NCI-H2107 treated with DMSO at 0.1 percent for 48 hours (cell line): ENCODE measurements around the gene KRTAP4-11.
"Not testable (repeated sequence)": the region's sequence is repeated elsewhere in the genome, so short reads cannot be mapped to it uniquely, and the experiment has no call there.

Source experiments
- DNase-seq: peaks from one replicate; lab custom pipeline; 2025; ENCODE audit not compliant: unreplicated experiment; lab: John Stamatoyannopoulos, UW

KRTAP4-11 gene

DNA sequence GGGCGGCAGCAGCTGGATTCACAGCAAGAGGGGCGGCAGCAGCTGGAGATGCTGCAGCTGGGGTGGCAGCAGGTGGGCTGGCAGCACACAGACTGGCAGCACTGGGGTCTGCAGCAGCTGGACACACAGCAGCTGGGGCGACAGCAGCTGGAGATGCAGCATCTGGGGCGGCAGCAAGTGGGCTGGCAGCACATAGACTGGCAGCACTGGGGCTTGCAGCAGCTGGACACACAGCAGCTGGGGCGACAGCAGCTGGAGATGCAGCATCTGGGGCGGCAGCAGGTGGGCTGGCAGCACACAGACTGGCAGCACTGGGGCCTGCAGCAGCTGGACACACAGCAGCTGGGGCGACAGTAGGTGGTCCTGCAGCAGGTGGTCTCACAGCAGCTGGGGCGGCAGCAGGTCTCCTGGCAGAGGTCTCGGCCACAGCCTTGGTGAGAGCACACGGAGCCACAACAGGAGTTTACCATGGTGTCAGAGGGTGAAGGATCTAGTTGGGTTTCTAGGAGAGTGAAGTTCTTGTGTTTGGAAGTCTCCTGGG is at the start of gene KRTAP4-11:
KRTAP4-11 (minus strand) TSS at position 528 of the 541 bp plus-strand sequence; CDS start at position 470, 58 bp downstream.
- DNase-seq = not testable (repeated sequence)

DNA sequence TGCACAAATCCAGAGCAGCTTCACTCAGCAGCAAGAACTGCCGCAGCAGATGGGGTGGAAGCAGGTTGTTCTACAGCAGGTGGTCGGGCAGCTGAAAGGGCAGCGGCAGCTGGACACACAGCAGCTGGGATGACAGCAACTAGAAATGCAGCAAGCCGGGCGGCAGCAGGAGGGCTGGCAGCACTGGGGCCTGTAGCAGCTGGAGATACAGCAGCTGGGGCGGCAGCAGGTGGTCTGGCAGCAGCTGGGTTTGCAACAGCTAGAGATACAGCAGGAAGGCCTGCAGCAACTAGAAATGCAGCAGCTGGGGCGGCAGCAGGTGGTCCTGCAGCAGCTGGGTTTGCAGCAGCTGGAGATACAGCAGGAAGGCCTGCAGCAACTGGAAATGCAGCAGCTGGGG is 49.4 kb upstream of the KRTAP4-11 start:
- DNase-seq = no peak

DNA sequence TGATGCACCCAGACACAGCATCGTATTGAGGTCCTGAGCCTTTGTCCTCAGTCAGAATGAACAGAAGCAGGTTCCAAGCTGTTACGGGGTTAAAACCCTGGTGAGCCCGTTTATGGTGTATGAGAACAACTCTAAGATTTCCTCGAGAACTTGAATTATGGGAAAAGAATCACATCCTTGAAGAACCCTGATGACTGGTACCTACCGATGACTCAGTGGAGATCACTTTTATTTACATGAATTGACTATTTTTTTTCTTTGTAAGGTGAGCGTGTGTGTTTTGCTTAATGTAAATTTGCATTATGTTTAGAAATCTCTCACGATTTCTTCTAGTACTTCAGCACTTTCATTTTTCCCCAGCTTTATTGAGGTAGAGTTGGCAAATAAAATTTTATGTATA is 45.7 kb upstream of the KRTAP4-11 start:
- no peak for DNase-seq

DNA sequence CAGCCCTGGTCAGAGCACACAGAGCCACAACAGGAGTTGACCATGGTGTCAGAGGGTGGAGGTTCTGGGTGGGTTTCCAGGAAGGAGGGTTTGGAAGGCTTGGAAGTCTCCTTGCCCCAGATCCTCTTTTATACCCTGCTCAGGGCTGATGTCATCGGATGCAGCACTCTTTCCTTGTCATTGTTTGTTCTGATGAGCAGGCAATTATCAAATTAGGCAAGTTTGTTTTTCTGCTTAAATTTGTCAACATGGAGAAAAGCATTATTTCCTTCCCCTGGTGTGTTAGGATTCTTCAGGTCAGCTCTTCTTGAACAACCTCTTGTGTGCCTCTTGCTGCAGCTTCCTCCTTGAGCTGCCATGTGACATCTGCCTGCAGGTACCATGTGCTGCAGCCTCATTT is 42.5 kb upstream of the KRTAP4-11 start, which contains the start of gene KRTAP4-4:
KRTAP4-4 (minus strand) TSS at position 101 of the 400 bp plus-strand sequence; CDS start at position 44, 57 bp downstream.
- DNase-seq = no peak

DNA sequence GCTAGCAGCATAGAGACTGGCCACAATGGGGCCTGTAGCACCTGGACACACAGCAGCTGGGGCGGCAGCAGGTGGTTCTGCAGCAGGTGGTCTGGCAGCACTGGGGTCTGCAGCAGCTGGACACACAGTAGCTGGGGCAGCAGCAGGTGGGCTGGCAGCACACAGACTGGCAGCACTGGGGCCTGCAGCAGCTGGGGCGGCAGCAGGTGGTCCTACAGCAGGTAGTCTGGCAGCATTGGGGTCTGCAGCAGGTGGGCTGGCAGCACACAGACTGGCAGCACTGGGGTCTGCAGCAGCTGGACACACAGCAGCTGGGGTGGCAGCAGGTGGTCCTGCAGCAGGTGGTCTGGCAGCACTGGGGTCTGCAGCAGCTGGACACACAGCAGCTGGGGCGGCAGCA is 42.0 kb upstream of the KRTAP4-11 start:
- DNase-seq = not testable (repeated sequence)

DNA sequence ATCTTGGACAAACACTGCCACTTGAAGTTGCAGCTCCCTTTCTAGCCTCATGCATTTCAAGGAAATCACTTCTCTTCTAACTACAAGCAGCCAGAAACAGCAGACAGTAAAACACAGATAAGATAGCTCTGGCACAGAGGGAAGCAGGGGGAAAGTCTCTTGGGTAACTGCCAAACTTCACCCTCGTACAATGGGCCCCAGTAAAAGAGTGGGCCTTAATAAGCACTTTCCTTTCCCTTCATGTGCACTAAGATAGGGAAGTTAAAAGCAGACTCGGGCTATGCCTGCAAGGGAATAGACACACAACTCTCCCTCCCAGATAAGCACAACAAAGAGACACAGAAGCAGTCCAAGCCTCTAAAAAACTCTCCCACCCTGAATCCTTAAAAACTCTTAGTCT is 35.7 kb upstream of the KRTAP4-11 start:
- no peak for DNase-seq

DNA sequence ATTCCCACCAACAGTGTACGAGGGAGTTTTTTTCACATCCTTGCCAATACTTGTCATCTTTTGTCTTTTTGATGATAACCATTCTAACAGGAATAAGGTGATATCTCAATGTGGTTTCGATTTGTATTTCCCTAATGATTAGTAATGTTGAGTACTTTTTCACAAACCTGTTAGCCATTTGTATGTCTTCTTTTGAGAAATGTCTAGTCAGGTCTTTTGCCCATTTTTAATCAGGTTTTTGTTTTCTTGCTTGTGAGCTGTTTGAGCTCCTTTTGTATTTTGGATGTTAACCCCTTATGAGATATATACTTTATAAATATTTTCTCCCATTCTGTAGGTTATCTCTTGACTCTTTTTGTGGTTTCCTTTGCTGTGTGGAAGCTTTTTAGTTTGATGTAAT is 33.4 kb upstream of the KRTAP4-11 start:
- no peak for DNase-seq

DNA sequence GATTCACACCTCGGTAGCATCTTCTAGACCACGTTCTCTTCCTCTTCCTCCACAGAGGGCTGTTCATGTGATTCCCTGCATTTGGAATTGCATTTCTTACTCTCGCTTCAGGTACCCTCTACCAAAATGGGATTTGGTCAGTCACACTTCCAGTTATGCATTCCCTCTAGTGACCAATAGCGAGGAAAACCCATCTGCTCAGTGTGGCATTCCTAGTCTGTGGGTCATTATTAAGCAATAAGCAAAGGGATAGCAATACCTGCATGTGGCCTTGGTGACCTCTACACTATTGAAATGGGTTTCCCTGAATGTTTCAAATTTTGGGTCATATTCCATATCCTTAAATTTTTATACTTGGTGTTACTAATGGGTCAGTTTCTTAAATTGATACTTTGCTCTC is 31.9 kb upstream of the KRTAP4-11 start:
- no peak for DNase-seq

DNA sequence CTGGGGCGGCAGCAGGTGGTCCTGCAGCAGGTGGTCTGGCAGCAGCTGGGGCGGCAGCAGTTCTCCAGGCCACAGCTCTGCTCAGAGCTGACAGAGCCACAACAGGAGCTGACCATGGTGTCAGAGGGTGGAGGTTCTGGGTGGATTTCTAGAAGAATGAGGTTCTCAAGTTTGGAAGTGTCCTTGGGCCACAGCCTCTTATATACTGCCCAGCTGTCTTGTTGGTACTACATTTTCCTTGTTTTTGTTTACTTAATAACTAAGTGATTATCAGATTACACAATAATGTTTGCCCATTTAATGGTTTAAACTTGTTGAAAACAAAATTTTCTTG is 31.4 kb upstream of the KRTAP4-11 start, which contains the start of gene KRTAP4-5:
KRTAP4-5 (minus strand) TSS at position 174 of the 334 bp plus-strand sequence; CDS start at position 116, 58 bp downstream.
- DNase-seq = no peak

DNA sequence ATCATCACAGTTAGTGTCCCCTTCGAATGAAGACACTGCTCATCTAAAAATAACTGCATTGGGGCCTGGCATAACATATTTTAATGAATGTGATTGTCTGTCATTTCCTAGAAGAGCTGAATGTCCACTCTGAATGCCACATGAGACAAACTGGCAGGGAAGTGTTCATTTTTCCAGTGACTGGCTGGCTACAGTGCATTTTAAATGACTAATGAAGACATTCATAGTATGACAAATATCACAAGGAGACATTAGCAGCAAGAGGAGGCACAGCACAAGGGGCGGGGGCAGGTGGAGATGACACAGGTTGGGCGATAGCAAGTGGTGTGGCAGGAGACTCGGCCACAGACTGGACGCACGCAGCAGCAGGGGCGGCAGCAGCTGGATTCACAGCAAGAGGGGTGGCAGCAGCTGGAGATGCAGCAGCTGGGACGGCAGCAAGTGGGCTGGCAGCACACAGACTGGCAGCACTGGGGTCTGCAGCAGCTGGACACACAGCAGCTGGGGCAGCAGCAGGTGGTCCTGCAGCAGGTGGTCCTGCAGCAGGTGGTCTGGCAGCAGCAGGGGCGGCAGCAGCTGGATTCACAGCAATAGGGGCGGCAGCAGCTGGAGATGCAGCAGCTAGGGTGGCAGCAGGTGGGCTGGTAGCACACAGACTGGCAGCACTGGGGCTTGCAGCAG is 30.9 kb upstream of the KRTAP4-11 start:
- DNase-seq = not testable (repeated sequence)

DNA sequence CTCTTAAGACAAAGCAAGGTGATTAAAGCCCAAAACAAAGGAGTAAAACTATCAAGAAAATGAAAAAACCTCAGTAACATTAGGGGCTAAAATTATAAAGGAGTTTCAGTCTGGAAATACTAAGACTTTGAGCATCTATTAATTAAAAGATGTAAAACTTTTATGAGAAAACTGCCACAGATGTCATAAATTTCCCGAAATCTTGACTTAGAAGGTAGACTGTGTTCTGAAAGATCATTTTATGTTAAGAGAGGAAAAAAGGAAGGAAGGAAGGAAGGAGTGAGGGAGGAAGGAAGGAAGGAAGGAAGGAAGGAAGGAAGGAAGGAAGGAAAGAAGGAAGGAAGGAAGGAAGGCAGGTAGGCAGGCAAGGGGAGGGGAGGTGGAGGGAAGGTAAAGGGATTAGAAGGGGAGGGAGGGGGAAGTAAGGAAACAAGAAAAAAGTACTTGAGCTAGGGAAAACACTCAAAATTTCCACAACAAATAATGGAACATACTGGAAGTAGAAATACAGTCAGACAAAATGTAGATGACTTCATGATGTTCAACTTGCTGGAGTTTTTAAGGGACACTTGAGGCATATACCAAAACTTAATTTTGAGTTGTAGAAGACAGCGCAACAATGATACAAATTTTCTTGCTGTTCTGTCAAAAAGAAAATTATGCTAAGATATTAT is 29.5 kb upstream of the KRTAP4-11 start:
- DNase-seq = no peak

DNA sequence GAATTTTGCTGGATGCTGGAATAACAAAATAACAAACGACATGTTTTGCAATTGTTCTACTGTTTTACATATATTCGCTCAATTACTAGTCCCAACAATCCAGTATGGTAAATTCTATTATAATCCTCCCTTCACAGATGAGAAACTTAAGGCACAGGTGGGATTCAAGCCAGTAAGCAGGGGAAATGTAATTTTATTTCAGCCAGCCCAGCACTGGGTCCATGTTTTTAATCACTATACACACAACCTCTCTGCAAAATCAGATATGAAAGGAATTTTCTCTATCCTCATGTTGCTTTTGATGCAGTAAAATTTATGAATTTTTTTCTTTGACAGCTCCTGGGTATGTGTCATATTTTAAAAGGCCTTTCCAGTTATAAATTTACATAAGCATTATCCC is 27.1 kb upstream of the KRTAP4-11 start:
- no peak for DNase-seq

DNA sequence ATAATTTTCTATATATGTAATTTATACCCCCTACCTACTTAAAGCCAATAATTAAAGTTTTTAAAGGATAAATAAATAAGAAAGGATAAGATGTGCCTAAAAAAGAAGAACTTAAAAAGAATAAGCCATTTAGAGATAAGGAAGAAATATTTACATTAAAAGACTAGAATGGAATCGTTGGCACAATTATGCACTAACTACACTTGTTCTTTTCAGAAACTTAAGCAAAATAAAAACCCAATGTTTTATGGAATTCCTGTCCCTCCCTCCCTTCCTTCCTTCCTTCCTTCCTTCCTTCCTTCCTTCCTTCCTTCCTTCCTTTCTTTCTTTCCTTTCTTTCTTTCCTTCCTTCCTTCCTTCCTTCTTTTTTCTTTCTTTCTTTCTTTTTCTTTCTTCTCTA is 26.7 kb upstream of the KRTAP4-11 start:
- no peak for DNase-seq

DNA sequence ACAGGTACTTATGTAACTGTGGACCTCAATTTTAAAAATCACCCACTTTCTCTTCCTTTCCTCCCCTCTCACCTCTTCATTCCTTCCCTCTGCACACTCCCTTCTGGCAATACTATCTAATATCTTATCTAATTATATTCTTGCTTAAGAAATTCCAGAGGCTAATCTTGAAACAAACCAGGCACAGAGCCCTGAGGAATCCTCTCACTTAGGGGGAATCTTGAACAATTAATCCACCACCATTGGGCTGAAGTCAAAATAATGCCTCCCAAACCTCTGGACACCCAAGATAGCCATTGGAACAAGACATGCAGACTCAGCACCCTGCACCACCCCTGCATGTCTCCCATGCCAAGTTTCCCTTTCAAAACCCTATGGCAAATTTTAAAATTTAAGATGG is 23.2 kb upstream of the KRTAP4-11 start:
- no peak for DNase-seq

DNA sequence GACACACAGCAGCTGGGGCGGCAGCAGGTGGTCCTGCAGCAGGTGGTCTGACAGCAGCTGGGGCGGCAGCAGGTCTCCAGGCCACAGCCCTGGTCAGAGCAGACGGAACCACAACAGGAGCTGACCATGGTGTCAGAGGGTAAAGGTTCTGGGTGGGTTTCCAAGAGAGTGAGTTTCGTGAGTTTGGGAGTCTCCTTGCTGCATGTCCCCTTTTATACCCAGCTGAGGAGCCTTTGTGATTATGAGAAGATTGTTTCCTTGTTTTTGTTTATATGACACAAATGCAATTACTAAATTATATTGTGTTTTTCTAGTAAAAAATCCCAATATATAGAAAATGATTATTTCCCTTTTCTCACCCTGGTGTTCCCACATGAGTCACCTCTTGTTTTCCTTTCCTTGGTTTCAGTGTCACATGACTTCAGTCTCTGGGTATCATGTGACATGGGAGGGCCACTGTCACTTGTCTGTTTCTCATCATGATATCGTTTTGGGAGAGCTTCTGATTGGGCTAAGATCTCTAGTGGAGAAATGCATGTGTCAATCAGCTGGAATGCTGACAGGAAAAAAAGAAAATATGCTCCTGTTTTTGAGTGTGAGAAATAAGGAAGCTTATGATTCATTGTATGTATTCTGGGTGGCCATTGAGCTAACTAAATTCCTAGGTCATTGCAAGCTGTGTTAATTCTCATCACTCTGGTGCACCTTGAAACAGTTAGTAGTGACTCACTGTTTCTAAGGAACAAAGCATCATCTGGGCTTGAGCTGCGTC is 22.4 kb upstream of the KRTAP4-11 start, which contains the start of gene KRTAP4-6:
KRTAP4-6 (minus strand) TSS at position 185 of the 772 bp plus-strand sequence; CDS start at position 128, 57 bp downstream.
- no peak for DNase-seq

DNA sequence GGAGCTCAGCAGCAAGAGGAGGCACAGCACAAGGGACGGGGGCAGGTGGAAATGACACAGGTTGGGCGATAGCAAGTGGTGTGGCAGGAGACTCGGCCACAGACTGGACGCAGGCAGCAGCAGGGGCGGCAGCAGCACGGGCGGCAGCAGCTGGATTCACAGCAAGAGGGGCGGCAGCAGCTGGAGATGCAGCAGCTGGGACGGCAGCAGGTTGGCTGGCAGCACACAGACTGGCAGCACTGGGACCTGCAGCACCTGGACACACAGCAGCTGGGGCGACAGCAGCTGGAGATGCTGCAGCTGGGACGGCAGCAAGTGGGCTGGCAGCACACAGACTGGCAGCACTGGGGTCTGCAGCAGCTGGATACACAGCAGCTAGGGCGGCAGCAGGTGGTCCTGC is 21.7 kb upstream of the KRTAP4-11 start:
- DNase-seq = not testable (repeated sequence)

DNA sequence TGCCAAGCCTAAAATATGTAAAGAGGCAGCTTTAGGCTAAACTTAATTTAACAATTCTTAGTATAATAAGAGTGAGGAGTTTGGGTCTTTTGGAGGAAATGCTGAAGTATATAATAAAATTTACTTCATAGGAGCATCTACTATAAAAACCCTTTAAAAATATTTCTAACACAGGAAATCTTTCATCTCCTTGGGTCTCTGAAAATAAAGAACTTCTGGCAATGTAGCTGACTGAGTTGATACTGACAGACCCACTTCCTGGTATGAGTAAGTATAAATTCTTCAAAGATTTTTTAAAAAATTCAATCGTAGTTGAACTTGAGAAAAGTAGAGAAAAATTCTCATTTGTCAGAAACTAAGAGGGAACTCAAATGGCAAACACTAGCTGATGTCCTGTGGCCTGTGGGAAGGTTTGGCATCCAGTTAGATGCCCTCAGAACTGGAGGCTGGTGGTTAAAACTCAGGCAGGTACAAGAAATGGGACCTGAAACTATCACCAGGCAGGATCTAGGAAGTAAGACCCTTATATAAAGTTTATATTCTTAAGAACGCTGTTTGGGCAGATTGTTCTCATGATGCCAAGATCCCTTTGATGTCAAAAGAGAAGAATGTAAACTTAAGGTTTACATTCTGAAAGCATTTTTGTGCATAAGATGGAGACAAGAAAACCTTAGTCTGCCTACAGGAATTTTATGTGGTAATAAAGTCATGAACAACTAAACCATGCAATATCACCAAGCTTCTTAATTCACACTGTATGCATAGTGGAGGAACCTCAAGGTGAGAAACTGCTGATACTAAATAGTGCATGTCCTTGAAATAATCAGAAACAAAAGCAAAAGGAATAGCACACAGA is 15.9 kb upstream of the KRTAP4-11 start:
- no peak for DNase-seq

DNA sequence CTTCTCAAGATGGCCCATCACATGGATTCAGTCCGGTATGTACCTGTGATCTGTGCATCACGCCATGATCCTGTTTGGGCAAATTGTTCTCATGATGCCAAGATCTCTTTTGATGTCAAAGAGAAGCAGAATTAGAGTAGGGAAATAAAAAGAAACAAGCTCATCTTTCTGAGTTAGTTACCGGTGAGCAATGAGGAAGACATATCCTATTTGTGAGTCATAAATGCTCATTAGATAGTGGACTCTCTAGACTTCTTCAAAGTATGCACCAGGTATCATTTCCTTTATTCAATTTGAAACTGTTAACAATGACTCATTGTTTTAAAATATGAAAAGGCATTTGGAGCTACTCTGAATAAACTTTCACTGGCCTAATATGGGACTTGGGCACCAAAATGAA is 13.8 kb upstream of the KRTAP4-11 start:
- DNase-seq = no peak

DNA sequence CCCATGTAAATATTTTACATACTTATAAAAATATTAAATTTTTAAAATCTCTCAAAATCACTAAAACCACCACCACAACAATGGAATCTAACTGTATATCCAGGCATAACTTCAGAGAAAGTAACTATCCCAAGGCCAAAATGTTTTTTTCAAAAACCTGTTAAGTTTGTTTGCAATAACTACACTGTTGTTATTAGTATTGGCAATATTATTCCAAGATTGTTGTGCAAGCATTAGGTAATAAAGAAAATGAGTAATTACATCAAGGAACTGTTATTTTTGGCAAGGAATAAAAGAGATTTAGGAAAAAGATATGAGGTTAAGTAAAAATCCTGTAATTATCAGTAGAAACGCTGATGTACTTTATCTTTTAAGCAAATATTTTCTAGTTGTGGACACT is 9.2 kb upstream of the KRTAP4-11 start:
- DNase-seq = no peak

DNA sequence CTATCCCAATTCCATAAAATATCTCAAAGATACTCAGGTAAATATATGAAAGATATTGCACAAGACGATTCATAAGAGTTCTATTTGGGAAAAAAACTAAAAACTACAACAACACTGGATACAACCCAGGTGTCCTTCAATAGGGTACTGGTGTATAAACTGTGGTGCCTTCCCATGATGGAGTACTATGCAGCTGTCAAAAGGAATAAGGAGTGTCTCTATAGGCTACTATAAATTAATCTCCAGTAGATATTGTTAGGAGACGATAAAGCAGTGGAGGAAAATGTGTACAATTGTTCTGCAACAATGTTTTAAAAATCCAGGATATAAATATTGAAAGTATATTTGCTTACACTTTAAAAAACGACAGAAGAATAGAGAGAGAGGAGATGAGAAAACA is 8.2 kb upstream of the KRTAP4-11 start:
- no peak for DNase-seq
